Osteocyte (in vitro differentiated cells): ENCODE results near the gene LOC128125822.
"Not testable (repeated sequence)": the region's sequence is repeated elsewhere in the genome, so short reads cannot be mapped to it uniquely, and the experiment has no call there.

ENCODE experiments used
- DNase-seq: peaks from one replicate; pipeline ENCODE4 v3.0.0; 2021; ENCODE audit warnings: mixed read lengths; ENCODE audit not compliant: unreplicated experiment; ENCODE audit errors: extremely low spot score
- H3K27ac Mint-ChIP-seq: one replicate; pipeline ENCODE4 v1.8.0; 2021; ENCODE audit warnings: mild to moderate bottlenecking, mixed read lengths; ENCODE audit not compliant: unreplicated experiment
- H3K27me3 Mint-ChIP-seq: one replicate; pipeline ENCODE4 v1.8.0; 2021; ENCODE audit warnings: mixed read lengths; ENCODE audit not compliant: unreplicated experiment
- H3K36me3 Mint-ChIP-seq: one replicate; pipeline ENCODE4 v1.8.0; 2021; ENCODE audit warnings: mixed read lengths; ENCODE audit not compliant: unreplicated experiment
- H3K4me1 Mint-ChIP-seq: one replicate; pipeline ENCODE4 v1.8.0; 2021; ENCODE audit warnings: mixed read lengths; ENCODE audit not compliant: unreplicated experiment
- H3K4me3 Mint-ChIP-seq: one replicate; pipeline ENCODE4 v1.8.0; 2021; ENCODE audit warnings: mild to moderate bottlenecking, moderate library complexity, mixed read lengths; ENCODE audit not compliant: unreplicated experiment
- H3K9me3 Mint-ChIP-seq: one replicate; pipeline ENCODE4 v1.8.0; 2021; ENCODE audit warnings: mixed read lengths; ENCODE audit not compliant: unreplicated experiment
- CTCF ChIP-seq: fragments of 200-600 bp; sonication (generic); IDR thresholded peaks from 2 replicates; pipeline ENCODE4 v1.5.0; 2021; ENCODE audit warnings: antibody characterized with exemption, mild to moderate bottlenecking, moderate library complexity

The LOC128125822 gene

GRCh38 chr6:63581355-63582013 lies 9.2 kb downstream of the LOC128125822 start:
- H3K27me3 Mint-ChIP-seq = no peaks in the 10 kb centered on the region
- peaks cover 45% of the 10 kb centered on the region for H3K36me3 Mint-ChIP-seq
- no peak for DNase-seq
- no peak for TF ChIP-seq CTCF
- no peak overlapping the region for H3K4me3 Mint-ChIP-seq
- H3K4me1 Mint-ChIP-seq = peaks cover 4% of the 10 kb centered on the region
- H3K27ac Mint-ChIP-seq = no peak overlapping the region
- no peaks in the 10 kb centered on the region for H3K9me3 Mint-ChIP-seq

GRCh38 chr6:63582579-63583231 lies 10.4 kb downstream of the LOC128125822 start:
- no peak for DNase-seq
- TF ChIP-seq CTCF = no peak
- H3K9me3 Mint-ChIP-seq = no peaks in the 10 kb centered on the region
- H3K36me3 Mint-ChIP-seq = peaks cover 39% of the 10 kb centered on the region
- no peaks in the 10 kb centered on the region for H3K27me3 Mint-ChIP-seq
- no peaks in the 10 kb centered on the region for H3K4me1 Mint-ChIP-seq
- no peak overlapping the region for H3K4me3 Mint-ChIP-seq
- no peak overlapping the region for H3K27ac Mint-ChIP-seq

GRCh38 chr6:63584125-63584514 lies 11.8 kb downstream of the LOC128125822 start:
- no peak for TF ChIP-seq CTCF
- H3K4me3 Mint-ChIP-seq = no peak overlapping the region
- H3K9me3 Mint-ChIP-seq = no peaks in the 10 kb centered on the region
- peaks cover 3% of the 10 kb centered on the region for H3K27me3 Mint-ChIP-seq
- peaks cover 37% of the 10 kb centered on the region for H3K36me3 Mint-ChIP-seq
- no peak for DNase-seq
- H3K4me1 Mint-ChIP-seq = no peaks in the 10 kb centered on the region
- no peak overlapping the region for H3K27ac Mint-ChIP-seq

- peaks cover 3% of the 10 kb centered on the region for H3K27me3 Mint-ChIP-seq
- peaks cover 33% of the 10 kb centered on the region for H3K36me3 Mint-ChIP-seq
- DNase-seq = no peak
- no peak for TF ChIP-seq CTCF
- no peaks in the 10 kb centered on the region for H3K4me1 Mint-ChIP-seq
- no peak overlapping the region for H3K4me3 Mint-ChIP-seq
- H3K9me3 Mint-ChIP-seq = no peaks in the 10 kb centered on the region
- H3K27ac Mint-ChIP-seq = no peak overlapping the region
Measured at GRCh38 chr6:63584566-63584965, 12.3 kb downstream of the LOC128125822 start.

- H3K9me3 Mint-ChIP-seq, H3K4me3 Mint-ChIP-seq, H3K27ac Mint-ChIP-seq, H3K27me3 Mint-ChIP-seq, H3K4me1 Mint-ChIP-seq, DNase-seq: not testable (repeated sequence)
- H3K36me3 Mint-ChIP-seq = peaks cover 22% of the 10 kb centered on the region
Measured at GRCh38 chr6:63585652-63586051, 13.4 kb downstream of the LOC128125822 start.
